Upper lobe of left lung (tissue), 4 donors: ENCODE measurements around the gene YAP1.

Experiments
- EP300 ChIP-seq, 4 donors: sonication (generic); formaldehyde crosslinking; IDR thresholded peaks; one replicate each; pipeline ENCODE4 v1.5.1; 2017; ENCODE audit warnings: antibody characterized with exemption in 4 of 4, control low read depth in 2 of 4
- POLR2A ChIP-seq, 4 donors: fragments of 450-650 bp; IDR thresholded peaks; one replicate each; pipeline ENCODE4 v1.5.1; 2016 to 2017; ENCODE audit warnings: antibody characterized with exemption in 4 of 4, mild to moderate bottlenecking in 2 of 4
- POLR2AphosphoS5 ChIP-seq, 2 donors: sonication (generic); formaldehyde crosslinking; IDR thresholded peaks; one replicate each; pipeline ENCODE4 v1.5.1; 2017; ENCODE audit warnings: antibody characterized with exemption in 2 of 2
- TF ChIP-seq, protein P1 (sequence below), 6 experiments: fragments of 450-650 bp in 4 of 6; fragments of 200-600 bp in 2 of 6; sonication (generic) in 2 of 6; IDR thresholded peaks; one replicate each; pipeline ENCODE4 v1.5.1; 2016 to 2019; ENCODE audit warnings: antibody characterized with exemption in 6 of 6

- TF ChIP-seq, protein P1, sequence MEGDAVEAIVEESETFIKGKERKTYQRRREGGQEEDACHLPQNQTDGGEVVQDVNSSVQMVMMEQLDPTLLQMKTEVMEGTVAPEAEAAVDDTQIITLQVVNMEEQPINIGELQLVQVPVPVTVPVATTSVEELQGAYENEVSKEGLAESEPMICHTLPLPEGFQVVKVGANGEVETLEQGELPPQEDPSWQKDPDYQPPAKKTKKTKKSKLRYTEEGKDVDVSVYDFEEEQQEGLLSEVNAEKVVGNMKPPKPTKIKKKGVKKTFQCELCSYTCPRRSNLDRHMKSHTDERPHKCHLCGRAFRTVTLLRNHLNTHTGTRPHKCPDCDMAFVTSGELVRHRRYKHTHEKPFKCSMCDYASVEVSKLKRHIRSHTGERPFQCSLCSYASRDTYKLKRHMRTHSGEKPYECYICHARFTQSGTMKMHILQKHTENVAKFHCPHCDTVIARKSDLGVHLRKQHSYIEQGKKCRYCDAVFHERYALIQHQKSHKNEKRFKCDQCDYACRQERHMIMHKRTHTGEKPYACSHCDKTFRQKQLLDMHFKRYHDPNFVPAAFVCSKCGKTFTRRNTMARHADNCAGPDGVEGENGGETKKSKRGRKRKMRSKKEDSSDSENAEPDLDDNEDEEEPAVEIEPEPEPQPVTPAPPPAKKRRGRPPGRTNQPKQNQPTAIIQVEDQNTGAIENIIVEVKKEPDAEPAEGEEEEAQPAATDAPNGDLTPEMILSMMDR (IDR thresholded peaks at IDR 0.05) = no peak
- no peak for TF ChIP-seq POLR2A (IDR thresholded peaks at IDR 0.05)
- no peak for TF ChIP-seq POLR2AphosphoS5 (IDR thresholded peaks at IDR 0.05)
- no peak for TF ChIP-seq EP300 (IDR thresholded peaks at IDR 0.05)
Measured at GRCh38 chr11:102064316-102064715, 45.9 kb upstream of the YAP1 start.
